SK-N-DZ (cell line): ENCODE results near the gene LARP4.

Experiments
- DNase-seq: peaks from one replicate; pipeline ENCODE4 v3.0.0-alpha.2; 2015; ENCODE audit warnings: low spot score

Gene LARP4

DNA sequence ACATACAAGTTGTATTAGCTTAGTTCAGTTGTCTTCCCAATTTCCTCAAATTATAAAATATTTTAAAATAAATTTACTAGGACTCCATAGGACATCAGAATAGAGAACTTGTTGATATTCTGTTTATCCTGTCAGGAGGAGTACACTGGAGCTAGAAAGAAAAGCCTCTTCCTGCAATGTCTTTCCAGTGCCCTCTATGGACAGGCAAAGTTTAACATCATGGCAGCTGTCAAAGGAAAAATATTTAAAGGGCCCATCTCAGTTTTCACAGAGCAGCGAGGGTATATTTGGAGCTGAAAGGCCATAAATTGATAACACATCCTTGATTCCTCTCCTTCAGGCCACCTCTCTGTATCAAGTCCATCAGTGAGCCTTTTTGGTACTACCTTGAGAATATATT is 123.1 kb downstream of the LARP4 start:
- no peak for DNase-seq

DNA sequence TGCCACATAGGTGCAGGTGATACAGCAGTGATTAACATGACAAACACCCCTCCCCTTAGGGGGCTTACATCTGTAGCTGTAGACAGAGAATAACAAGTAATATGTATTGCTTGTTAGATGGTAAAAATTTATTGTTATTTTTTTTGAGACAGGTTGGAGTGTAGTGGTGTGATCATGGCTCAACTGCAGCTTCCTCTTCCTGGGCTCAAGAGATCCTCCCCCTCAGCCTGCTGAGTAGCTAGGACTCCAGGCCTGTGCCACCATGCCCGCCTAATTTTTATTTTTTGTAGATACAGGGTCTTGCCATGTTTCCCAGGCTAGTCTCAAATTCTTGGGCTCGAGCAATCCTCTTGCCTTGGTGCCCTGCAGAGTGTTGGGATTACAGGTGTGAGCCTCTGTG is 123.9 kb downstream of the LARP4 start:
- no peak for DNase-seq

DNA sequence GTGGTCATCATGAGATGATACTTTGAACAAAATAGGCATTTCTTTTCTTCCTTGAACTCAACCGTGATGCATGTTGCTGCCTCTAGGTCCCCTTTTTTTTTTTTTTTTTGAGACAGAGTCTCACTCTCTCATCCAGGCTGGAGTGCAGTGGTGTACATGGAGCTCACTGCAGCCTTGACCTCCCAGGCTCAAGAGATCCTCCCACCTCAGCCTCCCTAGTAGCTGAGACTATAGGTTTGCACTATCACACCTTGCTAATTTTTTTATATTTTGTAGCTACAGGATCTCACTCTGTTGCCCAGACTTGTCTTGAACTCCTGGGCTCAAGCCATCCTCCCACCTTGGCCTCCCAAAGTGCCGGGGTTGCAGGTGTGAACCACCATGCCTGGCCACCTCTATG is 124.7 kb downstream of the LARP4 start:
- DNase-seq, result no peak

DNA sequence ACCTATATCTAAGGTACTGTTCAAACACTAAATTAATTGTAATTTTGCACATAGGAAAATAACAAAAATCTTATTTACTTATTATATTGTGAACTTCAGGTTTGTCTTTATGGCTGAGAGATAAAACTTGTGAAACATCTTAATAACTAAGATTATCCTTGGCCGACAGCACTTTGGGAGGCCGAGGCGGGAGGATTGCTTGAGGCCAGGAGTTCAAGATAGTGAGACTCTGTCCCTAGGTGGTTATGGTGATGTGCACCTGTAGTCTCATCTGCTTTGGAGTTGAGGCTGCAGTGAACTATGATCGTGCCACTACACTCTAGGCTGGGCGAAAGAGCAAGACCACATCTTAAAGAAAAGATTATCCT is 126.7 kb downstream of the LARP4 start:
- no peak for DNase-seq

DNA sequence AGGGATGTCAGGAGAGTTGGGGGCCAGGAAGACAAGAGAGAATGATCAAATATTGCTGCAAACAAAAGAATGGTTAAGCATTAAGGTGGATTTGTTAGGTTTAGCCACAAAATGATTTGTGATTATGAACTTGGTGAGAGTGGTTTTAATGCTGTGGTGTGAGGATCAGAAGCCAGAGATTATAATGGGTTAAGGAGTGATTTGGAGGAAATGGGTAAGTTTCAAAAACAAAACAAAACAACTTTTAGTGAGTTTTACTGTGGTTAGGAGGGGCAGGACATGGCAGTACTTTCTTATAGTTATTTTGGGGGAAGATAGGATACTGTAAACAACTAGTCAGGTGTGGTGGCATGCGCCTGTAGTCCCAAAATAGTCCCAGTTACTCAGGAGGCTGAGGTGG is 128.1 kb downstream of the LARP4 start:
- DNase-seq, result no peak

DNA sequence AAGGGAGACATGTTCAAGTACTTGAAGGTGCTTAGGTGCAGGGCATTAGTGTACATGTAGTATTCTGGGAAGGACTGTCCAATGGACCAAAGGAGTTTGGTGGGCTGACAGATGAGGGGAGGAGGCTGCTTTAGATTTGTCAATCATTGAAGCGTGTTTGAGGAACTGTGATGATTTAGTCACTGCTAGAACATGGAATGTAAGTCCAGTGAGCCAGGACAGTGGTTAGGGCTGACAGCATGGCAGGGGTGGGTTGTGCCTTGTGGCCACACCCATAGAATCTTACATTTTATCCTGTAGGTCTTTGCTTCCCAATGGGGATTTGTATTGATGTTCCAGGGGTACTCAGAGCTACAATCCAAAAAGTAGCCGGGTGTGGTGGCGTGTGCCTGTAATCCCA is 128.7 kb downstream of the LARP4 start:
- no peak for DNase-seq
